ENCODE results near the gene NT5C2. TPM values are rescaled to one million over a fixed set of nuclear protein-coding genes. Genes with fewer than 3 reads are reported as not detected.

Gene NT5C2
- total and polyA plus RNA-seq, 2 of the 4 experiments (the other 2 are of a cell fraction) = 60.0 to 65.1 TPM

DNA sequence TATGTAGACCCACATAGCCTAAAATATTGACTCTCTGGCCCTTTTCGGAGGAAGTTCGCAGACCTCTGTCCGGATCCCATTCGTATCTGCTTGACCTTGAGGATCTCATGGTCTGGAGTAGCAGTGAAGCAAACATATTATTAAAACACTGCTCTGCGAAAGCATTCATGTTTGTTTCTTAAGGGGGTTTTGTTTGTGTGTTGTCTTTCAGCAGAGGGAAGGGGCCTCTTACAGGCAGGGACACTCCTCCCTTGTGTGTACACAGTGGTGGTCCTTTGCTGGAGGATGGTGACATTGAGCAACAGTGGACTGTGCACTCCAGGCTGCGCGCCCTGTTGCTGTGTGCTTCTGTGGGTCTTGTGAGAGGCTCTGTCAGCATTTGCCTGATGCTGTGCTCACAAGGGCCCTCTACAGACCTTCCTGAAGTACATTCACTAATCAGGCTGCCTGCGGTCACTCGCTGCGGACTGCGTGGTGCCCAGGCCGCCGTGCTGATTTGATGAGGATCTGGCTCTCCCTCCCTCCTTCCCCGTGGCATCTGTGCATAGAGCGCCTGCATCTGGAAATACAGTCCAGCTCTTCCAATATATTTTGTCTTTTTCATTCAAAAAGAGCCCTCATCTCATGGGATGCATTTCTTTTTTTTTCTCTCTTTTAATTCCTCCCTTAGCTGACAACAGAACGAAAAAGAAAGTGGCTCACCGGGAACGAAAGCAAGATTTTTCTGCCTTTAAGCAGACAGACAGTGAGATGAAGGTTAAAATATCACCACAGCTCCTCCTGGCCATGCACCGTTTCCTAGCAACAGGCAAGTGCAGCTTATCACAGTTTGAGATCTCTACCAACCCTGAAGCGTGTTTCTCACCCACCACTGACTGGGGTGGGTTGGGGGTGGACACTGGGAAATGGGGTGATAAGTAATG is 139.2 kb downstream of the NT5C2 start (continued):
- TF ChIP-seq NFE2L2 (IDR thresholded peaks at IDR 0.05; ENCODE audit: low read depth, low read length) (no peak), BHLHE40 (IDR thresholded peaks at IDR 0.05; ENCODE audit: low read depth, low read length) (peak; percentile 26; the same call in 1 of the 2 replicates), POLR2A (IDR thresholded peaks at IDR 0.05; ENCODE audit: low read depth, low read length) (no peak), RCOR1 (IDR thresholded peaks at IDR 0.05; ENCODE audit: insufficient replicate concordance, low read length) (no peak)

DNA sequence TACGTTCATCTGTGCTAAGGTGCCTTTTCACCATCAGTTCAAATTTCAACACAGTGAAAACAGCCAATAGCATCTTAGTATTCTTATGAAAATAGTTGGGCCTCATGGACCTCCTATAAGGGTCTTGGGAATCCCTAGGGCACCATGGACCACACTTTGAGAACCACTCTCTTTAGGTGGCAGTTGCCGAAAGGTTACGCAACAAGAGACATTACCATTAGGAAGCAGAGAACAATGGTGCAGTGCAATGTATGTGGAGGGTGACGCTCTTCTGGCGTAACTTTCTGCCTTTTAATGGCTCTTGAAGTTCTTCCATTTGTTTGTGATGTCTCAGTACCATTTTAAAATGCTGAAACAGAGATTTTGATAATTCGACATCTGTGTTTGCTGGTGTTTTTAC is 143.8 kb downstream of the NT5C2 start:
- BruUV-seq (replicated peaks) = no TSS peak
- ChIA-PET POLR2A (ENCODE audit: unreplicated experiment) (no interaction called here), CTCF (interaction anchor here (0.7 kb wide), 1 partner anchor 15 kb away, joined by 3 read pairs; no protein-coding TSS in a partner anchor)
- TF ChIP-seq RCOR1 (IDR thresholded peaks at IDR 0.05; ENCODE audit: insufficient replicate concordance, low read length) (no peak), CEBPB (IDR thresholded peaks at IDR 0.05; ENCODE audit: low read depth, low read length) (peak; percentile 89)
- no peaks in the 10 kb centered on the region for H3K36me3 ChIP-seq (ENCODE audit: control insufficient read depth, insufficient read depth, low read length)
- no peak overlapping the region for H3K4me3 ChIP-seq (ENCODE audit: insufficient read depth, low read depth, low read length)
- in situ Hi-C loops (cut with MboI; ENCODE audit: low sequenced_read_pairs) (no loop called here), intact Hi-C loops (cut with micrococcal nuclease) (loop anchor here (10.0 kb wide), 1 partner anchor 54 kb away; no protein-coding TSS in a partner anchor), dilution Hi-C loops (cut with HindIII; ENCODE audit: low sequenced_read_pairs, unreplicated experiment) (no loop called here)
- no peak overlapping the region for H2BK5ac ChIP-seq (ENCODE audit: low read depth, low read length, poor library complexity, severe bottlenecking)
- H3K27me3 ChIP-seq (ENCODE audit: control insufficient read depth, insufficient read depth, low read length) = no peaks in the 10 kb centered on the region
- H3K9ac ChIP-seq (ENCODE audit: low read depth, low read length) = no peak overlapping the region
- ATAC-seq (ENCODE audit: low read depth) = no peak
- peaks cover 14% of the 10 kb centered on the region for H3K4me1 ChIP-seq (ENCODE audit: control insufficient read depth, insufficient read depth, low read length)
- H3K27ac ChIP-seq (ENCODE audit: insufficient read depth, low read length) = no peak overlapping the region
- H3K9me3 ChIP-seq (ENCODE audit: control insufficient read depth, insufficient read depth, low read length) = no peaks in the 10 kb centered on the region
- H3K56ac ChIP-seq (ENCODE audit: extremely low read depth, insufficient read depth, low read length) = no peak overlapping the region
- H3K9me1 ChIP-seq (ENCODE audit: insufficient read depth, low read length) = peaks cover 20% of the 10 kb centered on the region
- H3K23ac ChIP-seq (ENCODE audit: low read depth, low read length) = no peak overlapping the region
- H2BK15ac ChIP-seq (ENCODE audit: low read depth, low read length) = 0 out of 3 replicates have a peak overlapping the region, but pooled peaks have one; percentile 29
- no peak overlapping the region for H3K14ac ChIP-seq (replicated peaks; ENCODE audit: low read depth, low read length)
- H4K5ac ChIP-seq (ENCODE audit: low read depth, low read length) = no peak overlapping the region
- H2AK5ac ChIP-seq (ENCODE audit: low read depth, low read length) = peak overlapping the region; percentile 85; the same call in 1 of the 2 replicates
- H4K20me1 ChIP-seq (ENCODE audit: insufficient read depth, low read length) = no peaks in the 10 kb centered on the region
- H2BK20ac ChIP-seq (ENCODE audit: low read depth, low read length) = peak overlapping the region; percentile 44; the same call in 1 of the 2 replicates
- H3K79me1 ChIP-seq (ENCODE audit: low read depth in 1 of 2, low read length in 2 of 2) = peaks cover 20 to 62% of the 10 kb centered on the region in 2 experiments; a peak in 3 of 4 replicates
- no peak overlapping the region for H2AFZ ChIP-seq (replicated peaks; ENCODE audit: low read length, poor library complexity)
- peak overlapping the region; percentile 16; the same call in 1 of the 2 replicates for H2BK120ac ChIP-seq (ENCODE audit: low read depth, low read length)
- WGBS, 2 experiments (ENCODE audit: extremely low coverage in 2 of 2, insufficient read length in 1 of 2) = no CpG with 5 or more reads among the region's 6 CpGs
- H3K4me2 ChIP-seq (ENCODE audit: low read depth, low read length) = no peak overlapping the region
- no peak overlapping the region for H4K8ac ChIP-seq (ENCODE audit: low read depth in 2 of 2, low read length in 2 of 2)
- DNase-seq = no peak
- H2AK9ac ChIP-seq (replicated peaks; ENCODE audit: low read depth, low read length, poor library complexity) = no peak overlapping the region
- peak overlapping the region; percentile 14; the same call in 1 of the 2 replicates for H3K4ac ChIP-seq (ENCODE audit: low read depth, low read length)
- H3K18ac ChIP-seq (ENCODE audit: low read depth, low read length) = no peak overlapping the region
- peak overlapping the region; percentile 44 for H4K91ac ChIP-seq (ENCODE audit: insufficient read depth, low read depth, low read length)

All from IMR-90 (cell line).